OCI-LY1 (cell line): ENCODE results near the gene SPIN1.

ENCODE experiments used
- CTCF ChIP-seq: fragments of 200-600 bp; sonication (generic), shearing (Covaris generic); IDR thresholded peaks from 2 replicates; pipeline ENCODE4 v1.5.1; 2017; ENCODE audit warnings: mild to moderate bottlenecking, antibody characterized with exemption, low read length, moderate library complexity, mixed read lengths
- EZH2 ChIP-seq: fragments of 200-600 bp; sonication (generic), shearing (Covaris generic); IDR thresholded peaks from 2 replicates; pipeline ENCODE4 v1.8.0; 2017; ENCODE audit warnings: borderline replicate concordance, mixed run types, mild to moderate bottlenecking, antibody characterized with exemption, low read length, moderate library complexity, mixed read lengths

GRCh38 chr9:88514247-88514646, 126.0 kb downstream of the SPIN1 start:
- no peak for TF ChIP-seq CTCF
- TF ChIP-seq EZH2, result no peak
